ENCODE data around the gene ENTPD5. TPM values are rescaled to one million over a fixed set of nuclear protein-coding genes. Genes with fewer than 3 reads are reported as not detected.
"Not testable (repeated sequence)": the region's sequence is repeated elsewhere in the genome, so short reads cannot be mapped to it uniquely, and the experiment has no call there.

ENTPD5 gene
- total RNA-seq, 2 experiments from 2014 or later, result 7.5 to 18.1 TPM

DNA sequence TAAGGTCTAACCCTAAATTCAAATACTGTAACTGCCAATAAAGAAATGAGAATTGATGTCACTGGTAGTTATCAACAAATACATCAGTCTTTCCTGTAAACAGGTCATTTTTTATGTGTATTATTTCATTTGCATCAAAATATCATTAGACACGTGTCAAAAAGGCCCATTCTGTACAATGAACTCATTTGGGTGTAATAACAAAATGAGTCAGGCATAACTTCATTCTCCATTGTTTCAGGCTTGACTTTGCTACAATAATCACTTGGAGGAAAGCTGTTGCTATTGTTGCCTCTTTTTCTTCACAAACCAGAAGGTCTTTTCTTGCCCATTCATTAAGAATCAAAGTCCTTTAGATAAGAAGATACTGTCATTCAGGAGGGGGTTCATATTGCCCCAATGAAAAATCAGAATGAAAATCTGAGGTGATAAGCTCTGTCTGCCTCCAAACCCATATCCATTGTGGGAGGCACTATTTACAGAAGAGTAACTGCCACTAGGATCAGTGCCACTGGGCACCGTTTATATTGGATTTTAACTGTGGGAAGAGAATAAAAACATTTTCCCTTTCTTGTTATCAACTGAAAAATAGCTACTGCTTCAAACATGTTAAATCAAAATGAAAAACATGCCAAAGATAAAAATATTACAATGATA, 10.1 kb downstream of the ENTPD5 start:
- Histone ChIP-seq H3K9me2 (ENCODE audit: insufficient read depth, low read length) (no peaks in the 10 kb centered on the region), H3K4me2 (ENCODE audit: low read length) (no peak overlapping the region), H3K4me1 (ENCODE audit: insufficient read depth, low read length, poor library complexity, severe bottlenecking) (no peaks in the 10 kb centered on the region), H4K20me1 (ENCODE audit: insufficient read depth, low read length) (no peaks in the 10 kb centered on the region), H2AFZ (ENCODE audit: low read length) (no peak overlapping the region), H3K4me3 (ENCODE audit: low read depth, low read length, poor library complexity, severe bottlenecking) (no peak overlapping the region), H3K36me3 (ENCODE audit: insufficient read depth, low read length) (0 out of 2 replicates have a peak, but pooled peaks cover 3% of the 10 kb centered on the region), H3K9me3 (ENCODE audit: low read length) (no peaks in the 10 kb centered on the region), H3K79me2 (ENCODE audit: insufficient read depth, low read depth, low read length) (no peaks in the 10 kb centered on the region), H3K27ac (ENCODE audit: low read depth, low read length, poor library complexity, severe bottlenecking) (no peak overlapping the region)
- intact Hi-C loops (cut with micrococcal nuclease; ENCODE audit: unreplicated experiment), result no loop called here
- POLR2A ChIA-PET, result no interaction called here
- TF ChIP-seq CTCF (conservative IDR thresholded peaks at IDR 0.05; ENCODE audit: low read length), result no peak
- no peak for TF ChIP-seq EZH2phosphoT487 (IDR thresholded peaks at IDR 0.05; ENCODE audit: borderline replicate concordance, low read depth, low read length)
- BruUV-seq (replicated peaks), result TSS peak; percentile 41
- CTCF ChIA-PET (ENCODE audit: unreplicated experiment), result no interaction called here
- DNase-seq (ENCODE audit: low spot score), result no peak

DNA sequence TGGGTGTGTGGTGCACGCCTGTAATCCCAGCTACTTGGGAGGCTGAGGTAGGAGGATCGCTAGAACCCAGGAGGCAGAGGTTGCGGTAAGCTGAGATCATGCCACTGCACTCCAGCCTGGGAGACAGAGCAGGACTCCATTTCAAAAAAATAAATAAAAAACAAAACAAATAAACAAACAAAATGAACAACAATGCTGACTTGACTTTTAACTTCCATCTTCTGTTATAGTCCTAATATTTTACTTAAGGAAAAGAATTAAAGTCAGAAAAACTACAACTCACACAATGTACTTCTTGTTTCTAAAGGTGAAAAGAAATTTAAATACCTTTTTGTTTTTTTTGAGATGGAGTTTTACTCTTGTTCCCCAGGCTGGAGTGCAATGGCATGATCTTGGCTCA, 13.4 kb downstream of the ENTPD5 start:
- POLR2A ChIA-PET; CTCF ChIA-PET (ENCODE audit: unreplicated experiment); H3K4me1 ChIP-seq (ENCODE audit: insufficient read depth, low read length, poor library complexity, severe bottlenecking); H4K20me1 ChIP-seq (ENCODE audit: insufficient read depth, low read length); H2AFZ ChIP-seq (ENCODE audit: low read length); H3K36me3 ChIP-seq (ENCODE audit: insufficient read depth, low read length); DNase-seq (ENCODE audit: low spot score); H3K4me2 ChIP-seq (ENCODE audit: low read length); H3K9me3 ChIP-seq (ENCODE audit: low read length); intact Hi-C loops (cut with micrococcal nuclease; ENCODE audit: unreplicated experiment); H3K4me3 ChIP-seq (ENCODE audit: low read depth, low read length, poor library complexity, severe bottlenecking); H3K9me2 ChIP-seq (ENCODE audit: insufficient read depth, low read length); H3K79me2 ChIP-seq (ENCODE audit: insufficient read depth, low read depth, low read length); H3K27ac ChIP-seq (ENCODE audit: low read depth, low read length, poor library complexity, severe bottlenecking); BruUV-seq (replicated peaks): not testable (repeated sequence)

- H3K4me2 ChIP-seq (ENCODE audit: low read length), result no peak overlapping the region
- no peaks in the 10 kb centered on the region for H3K9me3 ChIP-seq (ENCODE audit: low read length)
- no peaks in the 10 kb centered on the region for H3K9me2 ChIP-seq (ENCODE audit: insufficient read depth, low read length)
- no peak overlapping the region for H3K27ac ChIP-seq (ENCODE audit: low read depth, low read length, poor library complexity, severe bottlenecking)
- no peak for DNase-seq (ENCODE audit: low spot score)
- H4K20me1 ChIP-seq (ENCODE audit: insufficient read depth, low read length), result no peaks in the 10 kb centered on the region
- no peaks in the 10 kb centered on the region for H3K79me2 ChIP-seq (ENCODE audit: insufficient read depth, low read depth, low read length)
- TF ChIP-seq CTCF (conservative IDR thresholded peaks at IDR 0.05; ENCODE audit: low read length) (no peak), EZH2phosphoT487 (IDR thresholded peaks at IDR 0.05; ENCODE audit: borderline replicate concordance, low read depth, low read length) (no peak)
- H2AFZ ChIP-seq (ENCODE audit: low read length), result no peak overlapping the region
- H3K4me1 ChIP-seq (ENCODE audit: insufficient read depth, low read length, poor library complexity, severe bottlenecking), result peaks cover 16% of the 10 kb centered on the region
- intact Hi-C loops (cut with micrococcal nuclease; ENCODE audit: unreplicated experiment), result no loop called here
- CTCF ChIA-PET (ENCODE audit: unreplicated experiment), result no interaction called here
- H3K4me3 ChIP-seq (ENCODE audit: low read depth, low read length, poor library complexity, severe bottlenecking), result no peak overlapping the region
- no TSS peak for BruUV-seq (replicated peaks)
- H3K36me3 ChIP-seq (ENCODE audit: insufficient read depth, low read length), result no peaks in the 10 kb centered on the region
- POLR2A ChIA-PET, result no interaction called here
These were observed 20.4 kb downstream of the ENTPD5 start for GRCh38 chr14:73998726-73999125.

All from OCI-LY7 (cell line).